Measurements from ENCODE around the gene RAET1L. TPM values are rescaled to one million over a fixed set of nuclear protein-coding genes. Genes with fewer than 3 reads are reported as not detected.
"Not testable (repeated sequence)": the region's sequence is repeated elsewhere in the genome, so short reads cannot be mapped to it uniquely, and the experiment has no call there.

Gene RAET1L
- total RNA-seq, 2 donors from 2014 or later, result not detected

- peaks cover 97% of the 10 kb centered on the region for H3K27me3 ChIP-seq (ENCODE audit: control insufficient read depth, insufficient read depth, low read length, poor library complexity, severe bottlenecking)
- H3K27me3 Mint-ChIP-seq (ENCODE audit: insufficient read depth), result peaks cover 96% of the 10 kb centered on the region
- peaks cover 1% of the 10 kb centered on the region for H3K4me1 Mint-ChIP-seq
- no peaks in the 10 kb centered on the region for H3K36me3 Mint-ChIP-seq (ENCODE audit: low read depth)
- H3K9me3 Mint-ChIP-seq, result no peaks in the 10 kb centered on the region
- no peaks in the 10 kb centered on the region for H3K36me3 ChIP-seq (ENCODE audit: control insufficient read depth, insufficient read depth, low read length)
- H3K27ac ChIP-seq (ENCODE audit: low read depth, low read length), result no peak overlapping the region
- H3K4me3 Mint-ChIP-seq, result no peak overlapping the region
- no peaks in the 10 kb centered on the region for H3K4me1 ChIP-seq (ENCODE audit: control insufficient read depth, insufficient read depth, low read length)
- TF ChIP-seq, protein P1, sequence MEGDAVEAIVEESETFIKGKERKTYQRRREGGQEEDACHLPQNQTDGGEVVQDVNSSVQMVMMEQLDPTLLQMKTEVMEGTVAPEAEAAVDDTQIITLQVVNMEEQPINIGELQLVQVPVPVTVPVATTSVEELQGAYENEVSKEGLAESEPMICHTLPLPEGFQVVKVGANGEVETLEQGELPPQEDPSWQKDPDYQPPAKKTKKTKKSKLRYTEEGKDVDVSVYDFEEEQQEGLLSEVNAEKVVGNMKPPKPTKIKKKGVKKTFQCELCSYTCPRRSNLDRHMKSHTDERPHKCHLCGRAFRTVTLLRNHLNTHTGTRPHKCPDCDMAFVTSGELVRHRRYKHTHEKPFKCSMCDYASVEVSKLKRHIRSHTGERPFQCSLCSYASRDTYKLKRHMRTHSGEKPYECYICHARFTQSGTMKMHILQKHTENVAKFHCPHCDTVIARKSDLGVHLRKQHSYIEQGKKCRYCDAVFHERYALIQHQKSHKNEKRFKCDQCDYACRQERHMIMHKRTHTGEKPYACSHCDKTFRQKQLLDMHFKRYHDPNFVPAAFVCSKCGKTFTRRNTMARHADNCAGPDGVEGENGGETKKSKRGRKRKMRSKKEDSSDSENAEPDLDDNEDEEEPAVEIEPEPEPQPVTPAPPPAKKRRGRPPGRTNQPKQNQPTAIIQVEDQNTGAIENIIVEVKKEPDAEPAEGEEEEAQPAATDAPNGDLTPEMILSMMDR (conservative IDR thresholded peaks at IDR 0.05), result no peak
- no peak overlapping the region for H3K27ac Mint-ChIP-seq
- H3K4me3 ChIP-seq (ENCODE audit: low read length), result no peak overlapping the region
- no peaks in the 10 kb centered on the region for H3K9me3 ChIP-seq (ENCODE audit: control insufficient read depth, low read length)
- 33 to 78% methylated on average over 1 to 4 of the region's 4 CpGs for WGBS, 2 experiments (ENCODE audit: insufficient coverage in 1 of 2, insufficient read length in 1 of 2)
- no peak overlapping the region for H3K9ac ChIP-seq (ENCODE audit: extremely low read depth, low read length, poor library complexity, severe bottlenecking)
- DNase-seq, result no peak
Measured at GRCh38 chr6:149977221-149977620, 48.1 kb downstream of the RAET1L start.

- Histone ChIP-seq H3K27me3 (ENCODE audit: control insufficient read depth, insufficient read depth, low read length, poor library complexity, severe bottlenecking) (peaks cover 97% of the 10 kb centered on the region), H3K36me3 (ENCODE audit: control insufficient read depth, insufficient read depth, low read length) (no peaks in the 10 kb centered on the region), H3K27ac (ENCODE audit: low read depth, low read length) (no peak overlapping the region), H3K9me3 (ENCODE audit: control insufficient read depth, low read length) (no peaks in the 10 kb centered on the region), H3K4me3 (ENCODE audit: low read length) (no peak overlapping the region), H3K4me1 (ENCODE audit: control insufficient read depth, insufficient read depth, low read length) (no peaks in the 10 kb centered on the region), H3K9ac (ENCODE audit: extremely low read depth, low read length, poor library complexity, severe bottlenecking) (no peak overlapping the region)
- no peak overlapping the region for H3K4me3 Mint-ChIP-seq
- H3K4me1 Mint-ChIP-seq, result no peaks in the 10 kb centered on the region
- H3K36me3 Mint-ChIP-seq (ENCODE audit: low read depth), result no peaks in the 10 kb centered on the region
- H3K9me3 Mint-ChIP-seq, result no peaks in the 10 kb centered on the region
- no peak overlapping the region for H3K27ac Mint-ChIP-seq
- DNase-seq, result no peak
- TF ChIP-seq, protein P1 (conservative IDR thresholded peaks at IDR 0.05), result no peak
- H3K27me3 Mint-ChIP-seq (ENCODE audit: insufficient read depth), result peaks cover 94% of the 10 kb centered on the region
Measured at GRCh38 chr6:149975400-149975799, 49.9 kb downstream of the RAET1L start.

DNA sequence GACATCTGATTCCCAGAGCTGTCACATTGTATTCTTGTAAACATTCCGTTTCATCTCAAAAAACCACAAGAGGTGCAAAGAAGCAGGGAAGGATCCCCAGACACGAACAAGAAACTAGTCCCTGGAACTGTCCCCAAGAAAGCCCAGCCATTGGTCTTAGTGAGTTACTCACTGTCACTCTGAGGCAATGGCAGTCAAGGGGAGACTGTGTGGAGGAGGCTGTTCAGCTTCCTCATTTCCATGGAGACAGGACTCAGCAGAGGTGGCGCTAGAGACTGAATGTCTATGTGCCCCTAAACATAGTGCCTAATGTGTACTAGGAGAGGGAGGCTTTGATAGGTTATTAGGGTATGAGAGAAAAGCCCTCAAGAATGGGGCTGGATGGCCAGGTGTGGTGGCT, 50.5 kb downstream of the RAET1L start:
- Histone ChIP-seq H3K36me3 (ENCODE audit: control insufficient read depth, insufficient read depth, low read length) (no peaks in the 10 kb centered on the region), H3K9ac (ENCODE audit: extremely low read depth, low read length, poor library complexity, severe bottlenecking) (no peak overlapping the region), H3K9me3 (ENCODE audit: control insufficient read depth, low read length) (no peaks in the 10 kb centered on the region), H3K4me3 (ENCODE audit: low read length) (no peak overlapping the region), H3K27me3 (ENCODE audit: control insufficient read depth, insufficient read depth, low read length, poor library complexity, severe bottlenecking) (peaks cover 99% of the 10 kb centered on the region), H3K4me1 (ENCODE audit: control insufficient read depth, insufficient read depth, low read length) (no peaks in the 10 kb centered on the region), H3K27ac (ENCODE audit: low read depth, low read length) (no peak overlapping the region)
- TF ChIP-seq, protein P1 (conservative IDR thresholded peaks at IDR 0.05), result no peak
- H3K4me3 Mint-ChIP-seq, result no peak overlapping the region
- H3K9me3 Mint-ChIP-seq, result no peaks in the 10 kb centered on the region
- peaks cover 94% of the 10 kb centered on the region for H3K27me3 Mint-ChIP-seq (ENCODE audit: insufficient read depth)
- no peak overlapping the region for H3K27ac Mint-ChIP-seq
- H3K36me3 Mint-ChIP-seq (ENCODE audit: low read depth), result no peaks in the 10 kb centered on the region
- 50 to 53% methylated on average over 1 to 3 of the region's 3 CpGs for WGBS, 2 experiments (ENCODE audit: insufficient coverage in 1 of 2, insufficient read length in 1 of 2)
- no peak for DNase-seq
- no peaks in the 10 kb centered on the region for H3K4me1 Mint-ChIP-seq

- not testable (repeated sequence) for H3K27ac ChIP-seq (ENCODE audit: low read depth, low read length); H3K4me1 Mint-ChIP-seq; H3K36me3 ChIP-seq (ENCODE audit: control insufficient read depth, insufficient read depth, low read length); H3K9me3 ChIP-seq (ENCODE audit: control insufficient read depth, low read length); H3K4me3 ChIP-seq (ENCODE audit: low read length); H3K4me3 Mint-ChIP-seq; H3K9ac ChIP-seq (ENCODE audit: extremely low read depth, low read length, poor library complexity, severe bottlenecking); H3K36me3 Mint-ChIP-seq (ENCODE audit: low read depth); H3K9me3 Mint-ChIP-seq; H3K27ac Mint-ChIP-seq; H3K4me1 ChIP-seq (ENCODE audit: control insufficient read depth, insufficient read depth, low read length); DNase-seq
- H3K27me3 ChIP-seq (ENCODE audit: control insufficient read depth, insufficient read depth, low read length, poor library complexity, severe bottlenecking), result peaks cover 99% of the 10 kb centered on the region
- 72 to 79% methylated on average over 3 to 6 of the region's 6 CpGs for WGBS, 2 experiments (ENCODE audit: insufficient coverage in 1 of 2, insufficient read length in 1 of 2)
- peaks cover 94% of the 10 kb centered on the region for H3K27me3 Mint-ChIP-seq (ENCODE audit: insufficient read depth)
Measured at GRCh38 chr6:149974394-149974793, 50.9 kb downstream of the RAET1L start.
